C4-2B (cell line): ENCODE data around the gene NLRP11.
"Not testable (repeated sequence)": the region's sequence is repeated elsewhere in the genome, so short reads cannot be mapped to it uniquely, and the experiment has no call there.

Source experiments
- ZFX ChIP-seq: fragments of 450-650 bp; IDR thresholded peaks from 2 replicates; pipeline ENCODE4 v1.6.1; 2017
- TF ChIP-seq, protein P1 (sequence below): fragments of 450-650 bp; conservative IDR thresholded peaks from 2 replicates; pipeline ENCODE4 v1.5.1; 2017; ENCODE audit warnings: mild to moderate bottlenecking

DNA sequence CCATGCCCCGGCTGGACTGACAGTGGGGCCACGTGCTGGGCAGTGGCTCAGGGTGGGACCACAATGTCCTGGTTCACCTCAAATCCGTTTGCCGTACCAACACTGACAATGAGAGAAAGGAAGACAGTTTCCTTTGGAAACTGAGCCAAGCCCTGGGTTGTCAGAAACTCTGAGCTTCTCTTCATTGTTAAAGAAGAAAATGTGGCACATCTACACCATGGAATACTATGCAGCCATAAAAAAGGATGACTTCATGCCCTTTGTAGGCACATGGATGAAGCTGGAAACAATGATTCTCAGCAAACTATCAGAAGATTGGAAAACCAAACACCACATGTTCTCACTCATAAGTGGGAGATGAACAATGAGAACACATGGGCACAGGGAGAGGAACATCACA lies 75.0 kb downstream of the NLRP11 start:
- not testable (repeated sequence) for TF ChIP-seq ZFX
- TF ChIP-seq, protein P1, sequence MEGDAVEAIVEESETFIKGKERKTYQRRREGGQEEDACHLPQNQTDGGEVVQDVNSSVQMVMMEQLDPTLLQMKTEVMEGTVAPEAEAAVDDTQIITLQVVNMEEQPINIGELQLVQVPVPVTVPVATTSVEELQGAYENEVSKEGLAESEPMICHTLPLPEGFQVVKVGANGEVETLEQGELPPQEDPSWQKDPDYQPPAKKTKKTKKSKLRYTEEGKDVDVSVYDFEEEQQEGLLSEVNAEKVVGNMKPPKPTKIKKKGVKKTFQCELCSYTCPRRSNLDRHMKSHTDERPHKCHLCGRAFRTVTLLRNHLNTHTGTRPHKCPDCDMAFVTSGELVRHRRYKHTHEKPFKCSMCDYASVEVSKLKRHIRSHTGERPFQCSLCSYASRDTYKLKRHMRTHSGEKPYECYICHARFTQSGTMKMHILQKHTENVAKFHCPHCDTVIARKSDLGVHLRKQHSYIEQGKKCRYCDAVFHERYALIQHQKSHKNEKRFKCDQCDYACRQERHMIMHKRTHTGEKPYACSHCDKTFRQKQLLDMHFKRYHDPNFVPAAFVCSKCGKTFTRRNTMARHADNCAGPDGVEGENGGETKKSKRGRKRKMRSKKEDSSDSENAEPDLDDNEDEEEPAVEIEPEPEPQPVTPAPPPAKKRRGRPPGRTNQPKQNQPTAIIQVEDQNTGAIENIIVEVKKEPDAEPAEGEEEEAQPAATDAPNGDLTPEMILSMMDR = not testable (repeated sequence)
